H1 (cell line): ENCODE measurements around the gene GRIK4.

Source experiments
- CBX5 ChIP-seq: fragments of 300-800, 300-1000 bp; sonication (generic); IDR thresholded peaks from 2 replicates; pipeline ENCODE4 v1.7.1; 2016; ENCODE audit warnings: antibody characterized with exemption, low read length, low read depth
- CTCF ChIP-seq, 3 experiments: IDR thresholded peaks; 1 replicate in 2 of 3; 2 replicates in 1 of 3; pipeline versions ENCODE4 v1.5.1 to v1.6.1; 2011; ENCODE audit warnings: low read length in 3 of 3, mild to moderate bottlenecking in 3 of 3, inconsistent platforms in 2 of 3, low read depth in 1 of 3, moderate library complexity in 1 of 3; ENCODE audit not compliant: insufficient read depth in 1 of 3; ENCODE audit errors: control extremely low read depth in 1 of 3
- EGR1 ChIP-seq: IDR thresholded peaks from 2 replicates; pipeline ENCODE4 v1.6.1; 2011; ENCODE audit warnings: low read depth, low read length, borderline replicate concordance
- EP300 ChIP-seq, 2 experiments: IDR thresholded peaks; 1 replicate in 1 of 2; 2 replicates in 1 of 2; pipeline ENCODE4 v1.6.1; 2011 to 2012; ENCODE audit warnings: low read depth in 2 of 2, low read length in 2 of 2, mild to moderate bottlenecking in 2 of 2, borderline replicate concordance in 1 of 2, inconsistent platforms in 1 of 2, moderate library complexity in 1 of 2
- GTF2F1 ChIP-seq: IDR thresholded peaks from 2 replicates; pipeline ENCODE4 v1.6.1; 2012; ENCODE audit warnings: low read depth, low read length, improper control_type of control experiment, borderline replicate concordance
- JUND ChIP-seq: IDR thresholded peaks from 2 replicates; pipeline ENCODE4 v1.6.1; 2011; ENCODE audit warnings: mild to moderate bottlenecking, improper control_type of control experiment, low read length
- MAFK ChIP-seq: IDR thresholded peaks from 2 replicates; pipeline ENCODE4 v1.6.1; 2012; ENCODE audit warnings: low read depth, mild to moderate bottlenecking, improper control_type of control experiment, low read length
- NRF1 ChIP-seq: IDR thresholded peaks from 2 replicates; pipeline ENCODE4 v1.6.1; 2011; ENCODE audit warnings: mild to moderate bottlenecking, low read depth, low read length, improper control_type of control experiment
- POLR2AphosphoS5 ChIP-seq: IDR thresholded peaks from 2 replicates; pipeline ENCODE4 v1.6.1; 2011; ENCODE audit warnings: low read depth, low read length
- RAD21 ChIP-seq, 2 experiments: IDR thresholded peaks in 1 of 2; conservative IDR thresholded peaks in 1 of 2; 2 replicates each; pipeline ENCODE4 v1.6.1; 2011; ENCODE audit warnings: low read depth in 2 of 2, low read length in 2 of 2, improper control_type of control experiment in 1 of 2, inconsistent platforms in 1 of 2, mild to moderate bottlenecking in 1 of 2, moderate library complexity in 1 of 2
- RNF2 ChIP-seq: fragments of 200-900, 300-1000 bp; sonication (generic); IDR thresholded peaks from 2 replicates; pipeline ENCODE4 v1.7.1; 2016; ENCODE audit warnings: borderline replicate concordance, low read depth, mild to moderate bottlenecking, antibody characterized with exemption, low read length; ENCODE audit not compliant: poor library complexity, severe bottlenecking; ENCODE audit errors: missing control alignments
- TEAD4 ChIP-seq: IDR thresholded peaks from 2 replicates; pipeline ENCODE4 v1.6.1; 2012; ENCODE audit warnings: low read depth, low read length, inconsistent platforms, mixed read lengths
- ZNF274 ChIP-seq: IDR thresholded peaks from 2 replicates; pipeline ENCODE4 v1.7.0; 2012; ENCODE audit warnings: low read length, borderline replicate concordance; ENCODE audit errors: extremely low read depth
- TF ChIP-seq, protein P1 (sequence below): IDR thresholded peaks from 2 replicates; pipeline ENCODE4 v1.6.1; 2011; ENCODE audit warnings: low read depth, mild to moderate bottlenecking, low read length; ENCODE audit not compliant: insufficient read depth

DNA sequence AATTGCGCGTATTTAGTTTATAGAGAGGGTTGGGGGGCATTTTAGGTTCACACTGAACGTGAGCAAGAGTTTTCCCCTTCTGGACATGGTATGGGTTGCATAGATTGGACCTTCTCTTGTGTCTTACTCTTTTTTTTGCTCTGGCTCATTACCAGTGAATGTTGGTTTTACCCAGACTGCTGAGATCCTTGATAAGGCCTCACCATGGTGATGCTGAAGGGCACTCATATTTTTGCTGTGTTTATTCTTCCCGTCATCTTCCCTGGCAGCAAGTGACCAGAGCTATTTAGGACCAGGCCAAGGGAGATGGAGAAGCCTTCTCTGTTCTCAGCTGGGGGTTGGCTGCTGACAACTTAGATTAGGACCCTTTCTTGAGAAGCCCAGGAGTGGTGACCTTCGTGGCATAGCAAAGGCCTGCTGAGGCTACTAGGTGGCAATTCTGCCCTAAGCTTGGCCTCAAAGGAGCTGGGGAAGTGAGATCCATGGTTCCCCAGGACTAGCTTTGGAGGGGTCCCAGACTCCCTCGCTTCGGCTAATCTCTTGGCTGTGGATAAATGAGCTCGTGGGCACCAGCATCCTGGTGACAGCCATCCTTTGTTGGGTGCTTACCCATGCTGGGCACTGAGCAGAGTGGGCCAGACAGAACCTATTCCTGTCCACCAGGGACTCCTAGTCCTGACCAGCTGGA is 47.3 kb downstream of the GRIK4 start:
- TF ChIP-seq CTCF (IDR thresholded peaks at IDR 0.05; ENCODE audit: control extremely low read depth in 1 of 3, insufficient read depth in 1 of 3, low read depth in 1 of 3, low read length in 3 of 3) (no peak), RAD21 (IDR thresholded peaks at IDR 0.05 in 1 of 2, conservative IDR thresholded peaks at IDR 0.05 in 1 of 2; ENCODE audit: low read depth in 2 of 2, low read length in 2 of 2) (no peak), NRF1 (no peak), MAFK (no peak), EP300 (IDR thresholded peaks at IDR 0.05; ENCODE audit: borderline replicate concordance in 1 of 2, low read depth in 2 of 2, low read length in 2 of 2) (no peak), POLR2AphosphoS5 (no peak), JUND (no peak), RNF2 (no peak), GTF2F1 (no peak), TEAD4 (no peak), EGR1 (no peak), ZNF274 (no peak), CBX5 (no peak)
- TF ChIP-seq, protein P1, sequence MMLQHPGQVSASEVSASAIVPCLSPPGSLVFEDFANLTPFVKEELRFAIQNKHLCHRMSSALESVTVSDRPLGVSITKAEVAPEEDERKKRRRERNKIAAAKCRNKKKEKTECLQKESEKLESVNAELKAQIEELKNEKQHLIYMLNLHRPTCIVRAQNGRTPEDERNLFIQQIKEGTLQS: no peak
